Uterus (tissue), 4 donors: ENCODE data around the gene STOML1. TPM values are rescaled to one million over a fixed set of nuclear protein-coding genes. Genes with fewer than 3 reads are reported as not detected.

Source experiments
- DNase-seq, 2 donors: peaks; one replicate each; pipeline ENCODE4 v3.0.0-alpha.2; 2019 to 2020
- H3K27ac ChIP-seq, 2 donors: fragments of 200-600 bp; sonication (generic); 1 replicate in 1 of 2; 2 replicates in 1 of 2; pipeline ENCODE4 v1.5.1; 2016 to 2018
- H3K27me3 ChIP-seq, 2 donors: fragments of 200-600 bp; sonication (generic); one replicate each; pipeline ENCODE4 v1.5.1; 2018 to 2019; ENCODE audit warnings: control low read depth in 1 of 2
- H3K36me3 ChIP-seq, 2 donors: fragments of 200-600 bp; sonication (generic); one replicate each; pipeline ENCODE4 v1.5.1; 2019; ENCODE audit warnings: control low read depth in 1 of 2
- H3K4me1 ChIP-seq, 2 donors: fragments of 200-600 bp; sonication (generic); one replicate each; pipeline ENCODE4 v1.5.1; 2018 to 2019; ENCODE audit warnings: control low read depth in 1 of 2
- H3K4me3 ChIP-seq, 2 donors: fragments of 200-600 bp; sonication (generic); 1 replicate in 1 of 2; 2 replicates in 1 of 2; pipeline ENCODE4 v1.5.1; 2018 to 2019; ENCODE audit warnings: mild to moderate bottlenecking in 1 of 2
- H3K9me3 ChIP-seq, 2 donors: fragments of 200-600 bp; sonication (generic); one replicate each; pipeline ENCODE4 v1.5.1; 2019; ENCODE audit warnings: control low read depth in 1 of 2
- POLR2A ChIP-seq, 2 donors: fragments of 450-650 bp; IDR thresholded peaks; one replicate each; pipeline ENCODE4 v1.6.1; 2016; ENCODE audit warnings: antibody characterized with exemption in 2 of 2, mild to moderate bottlenecking in 1 of 2, moderate library complexity in 1 of 2
- intact Hi-C: fragments of 100-400 bp; cut with DNase I; formaldehyde crosslinking; loops from one replicate; pipeline ENCODE4 v1.15.1; 2023; ENCODE audit warnings: low total_unique reads
- total RNA-seq, 4 donors: library from RNA; depleted of rRNA in 3 of 4; stranded (reverse); fragments of >200 nt in 3 of 4; gene quantifications; one replicate each; pipeline versions ENCODE4 v1.1.0 to v1.2.4, GENCODE V29; 2014 to 2023
- TF ChIP-seq, protein P1 (sequence below), 4 experiments: fragments of 200-600 bp in 2 of 4; fragments of 450-650 bp in 2 of 4; sonication (generic) in 2 of 4; IDR thresholded peaks; one replicate each; pipeline ENCODE4 v1.5.1; 2016 to 2019; ENCODE audit warnings: antibody characterized with exemption in 4 of 4, mild to moderate bottlenecking in 2 of 4, moderate library complexity in 1 of 4
- donor health status: DM: yes; HTN: yes; CAD: no.

STOML1 gene
- total RNA-seq, 4 donors from 2014 or later: 4.4 to 16.6 (median 8.3) TPM

DNA sequence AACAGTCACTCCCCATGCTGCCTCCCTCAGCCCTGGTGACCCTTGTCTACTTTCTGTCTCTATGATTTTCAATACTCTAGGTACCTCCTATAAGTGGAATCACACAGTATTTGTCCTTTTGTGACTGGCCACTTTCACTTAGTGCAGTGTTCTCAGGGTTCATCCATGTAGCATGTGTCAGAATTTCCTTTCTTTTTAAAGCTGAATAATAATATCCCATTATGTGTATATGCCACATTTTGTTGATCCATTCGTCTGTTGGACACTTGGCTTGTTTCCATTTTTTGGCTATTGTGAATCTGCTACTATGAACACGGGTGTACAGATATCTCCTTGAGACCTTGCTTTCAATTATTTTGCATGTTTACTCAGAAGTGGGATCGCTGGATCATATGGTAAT lies 36.6 kb upstream of the STOML1 start:
- Histone ChIP-seq H3K27ac (peak overlapping the region; percentile 45 to 46), H3K27me3 (no peaks in the 10 kb centered on the region), H3K36me3 (no peaks in the 10 kb centered on the region), H3K4me1 (peaks cover 0 to 7% of the 10 kb centered on the region in 2 donors), H3K4me3 (no peak overlapping the region), H3K9me3 (no peaks in the 10 kb centered on the region)
- no peak for DNase-seq
- no peak for TF ChIP-seq POLR2A (IDR thresholded peaks at IDR 0.05)
- TF ChIP-seq, protein P1, sequence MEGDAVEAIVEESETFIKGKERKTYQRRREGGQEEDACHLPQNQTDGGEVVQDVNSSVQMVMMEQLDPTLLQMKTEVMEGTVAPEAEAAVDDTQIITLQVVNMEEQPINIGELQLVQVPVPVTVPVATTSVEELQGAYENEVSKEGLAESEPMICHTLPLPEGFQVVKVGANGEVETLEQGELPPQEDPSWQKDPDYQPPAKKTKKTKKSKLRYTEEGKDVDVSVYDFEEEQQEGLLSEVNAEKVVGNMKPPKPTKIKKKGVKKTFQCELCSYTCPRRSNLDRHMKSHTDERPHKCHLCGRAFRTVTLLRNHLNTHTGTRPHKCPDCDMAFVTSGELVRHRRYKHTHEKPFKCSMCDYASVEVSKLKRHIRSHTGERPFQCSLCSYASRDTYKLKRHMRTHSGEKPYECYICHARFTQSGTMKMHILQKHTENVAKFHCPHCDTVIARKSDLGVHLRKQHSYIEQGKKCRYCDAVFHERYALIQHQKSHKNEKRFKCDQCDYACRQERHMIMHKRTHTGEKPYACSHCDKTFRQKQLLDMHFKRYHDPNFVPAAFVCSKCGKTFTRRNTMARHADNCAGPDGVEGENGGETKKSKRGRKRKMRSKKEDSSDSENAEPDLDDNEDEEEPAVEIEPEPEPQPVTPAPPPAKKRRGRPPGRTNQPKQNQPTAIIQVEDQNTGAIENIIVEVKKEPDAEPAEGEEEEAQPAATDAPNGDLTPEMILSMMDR (IDR thresholded peaks at IDR 0.05): no peak
- intact Hi-C loops: no loop called here

DNA sequence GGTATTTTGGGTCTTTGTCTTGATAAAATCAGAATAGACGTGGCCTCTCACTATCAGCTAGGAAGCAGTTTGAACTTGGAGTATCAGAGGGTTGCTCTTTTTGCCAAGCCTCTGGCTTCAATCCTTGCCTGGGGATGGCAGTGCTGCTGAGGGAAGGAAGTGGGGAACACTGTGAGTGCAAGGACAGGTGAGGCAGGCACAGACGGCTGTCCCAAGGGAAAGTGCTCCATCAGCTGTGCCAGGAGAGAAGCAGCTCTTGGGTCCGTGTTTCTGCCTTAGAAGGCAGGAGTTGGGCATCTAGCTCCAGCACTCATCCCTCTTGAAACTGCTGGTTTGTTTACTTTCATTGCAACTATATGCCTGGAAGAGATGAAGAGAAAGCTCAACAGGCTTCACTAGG lies 35.6 kb upstream of the STOML1 start:
- Histone ChIP-seq H3K27ac (peak overlapping the region; percentile 45 to 46), H3K27me3 (no peaks in the 10 kb centered on the region), H3K4me1 (peaks cover 0 to 7% of the 10 kb centered on the region in 2 donors), H3K36me3 (no peaks in the 10 kb centered on the region), H3K4me3 (no peak overlapping the region), H3K9me3 (no peaks in the 10 kb centered on the region)
- TF ChIP-seq POLR2A (IDR thresholded peaks at IDR 0.05): no peak
- TF ChIP-seq, protein P1 (IDR thresholded peaks at IDR 0.05): no peak
- no peak for DNase-seq
- intact Hi-C loops: no loop called here

DNA sequence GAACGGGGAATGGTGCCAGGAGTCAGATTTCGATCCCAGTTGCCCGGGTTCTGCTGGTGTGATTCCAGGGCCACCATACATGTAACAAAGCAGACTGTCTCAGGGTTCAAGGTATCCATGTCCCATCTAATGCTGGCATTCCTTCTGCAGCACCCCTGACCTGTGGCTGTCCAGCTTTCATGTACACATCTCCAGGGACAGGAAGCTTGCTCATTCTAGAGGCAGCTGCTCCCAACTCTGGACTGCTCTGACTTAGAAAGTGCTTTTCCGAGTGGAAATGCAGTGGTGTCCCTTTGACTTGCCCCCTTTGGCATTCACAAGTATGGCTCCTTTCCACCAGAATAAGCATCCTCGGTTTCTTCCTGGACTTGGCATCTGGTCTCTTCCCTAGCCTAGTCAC lies 33.3 kb upstream of the STOML1 start:
- Histone ChIP-seq H3K36me3 (no peaks in the 10 kb centered on the region), H3K9me3 (no peaks in the 10 kb centered on the region), H3K27me3 (no peaks in the 10 kb centered on the region), H3K4me3 (no peak overlapping the region), H3K4me1 (peaks cover 0 to 7% of the 10 kb centered on the region in 2 donors), H3K27ac (peak overlapping the region in 1 of 2 donors; percentile 10)
- no peak for TF ChIP-seq POLR2A (IDR thresholded peaks at IDR 0.05)
- TF ChIP-seq, protein P1 (IDR thresholded peaks at IDR 0.05): no peak
- DNase-seq: no peak
- intact Hi-C loops: no loop called here

DNA sequence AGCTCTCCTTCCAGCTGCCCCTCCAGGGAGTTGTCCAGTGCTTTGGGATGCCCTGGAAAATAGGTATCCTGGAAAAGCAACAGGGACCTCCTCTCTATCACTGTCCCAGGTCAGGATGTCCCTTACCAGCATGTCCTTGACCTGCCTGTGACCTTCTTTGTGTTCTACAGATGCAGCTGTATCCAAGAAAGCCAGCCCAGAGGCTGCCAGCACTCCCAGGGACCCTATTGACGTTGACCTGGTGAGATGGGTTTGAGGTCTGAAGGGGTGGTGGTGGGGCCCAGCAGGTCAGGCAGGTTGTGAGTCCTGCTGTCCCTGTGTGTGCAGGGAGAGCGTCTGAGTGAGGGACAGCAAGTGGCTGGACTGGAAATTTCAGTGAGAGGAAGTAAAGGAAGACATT lies 32.6 kb upstream of the STOML1 start:
- intact Hi-C loops: no loop called here
- Histone ChIP-seq H3K9me3 (no peaks in the 10 kb centered on the region), H3K27ac (peak overlapping the region; percentile 9 to 17), H3K4me3 (no peak overlapping the region), H3K27me3 (no peaks in the 10 kb centered on the region), H3K4me1 (peaks cover 0 to 7% of the 10 kb centered on the region in 2 donors), H3K36me3 (no peaks in the 10 kb centered on the region)
- TF ChIP-seq, protein P1 (IDR thresholded peaks at IDR 0.05): no peak
- no peak for TF ChIP-seq POLR2A (IDR thresholded peaks at IDR 0.05)
- no peak for DNase-seq

DNA sequence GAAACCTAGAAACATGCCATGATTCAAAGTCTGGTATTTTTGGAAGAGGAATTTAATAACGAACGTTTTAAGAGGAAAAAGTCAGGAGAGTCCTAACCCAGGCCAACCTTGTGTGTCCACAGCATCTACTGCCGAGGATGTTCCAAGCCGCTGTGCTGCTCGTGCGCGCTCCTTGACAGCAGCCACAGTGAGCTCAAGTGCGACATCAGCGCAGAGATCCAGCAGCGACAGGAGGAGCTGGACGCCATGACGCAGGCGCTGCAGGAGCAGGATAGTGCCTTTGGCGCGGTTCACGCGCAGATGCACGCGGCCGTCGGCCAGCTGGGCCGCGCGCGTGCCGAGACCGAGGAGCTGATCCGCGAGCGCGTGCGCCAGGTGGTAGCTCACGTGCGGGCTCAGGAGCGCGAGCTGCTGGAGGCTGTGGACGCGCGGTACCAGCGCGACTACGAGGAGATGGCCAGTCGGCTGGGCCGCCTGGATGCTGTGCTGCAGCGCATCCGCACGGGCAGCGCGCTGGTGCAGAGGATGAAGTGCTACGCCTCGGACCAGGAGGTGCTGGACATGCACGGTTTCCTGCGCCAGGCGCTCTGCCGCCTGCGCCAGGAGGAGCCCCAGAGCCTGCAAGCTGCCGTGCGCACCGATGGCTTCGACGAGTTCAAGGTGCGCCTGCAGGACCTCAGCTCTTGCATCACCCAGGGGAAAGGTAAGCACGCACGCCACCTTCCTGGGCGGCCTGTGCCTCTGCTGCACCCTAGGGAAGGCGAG lies 30.8 kb upstream of the STOML1 start:
- intact Hi-C loops: no loop called here
- H3K4me1 ChIP-seq: peaks cover 0 to 4% of the 10 kb centered on the region in 2 donors
- no peak for TF ChIP-seq POLR2A (IDR thresholded peaks at IDR 0.05)
- TF ChIP-seq, protein P1 (IDR thresholded peaks at IDR 0.05): no peak
- no peak overlapping the region for H3K27ac ChIP-seq
- DNase-seq: no peak
- no peaks in the 10 kb centered on the region for H3K9me3 ChIP-seq
- no peaks in the 10 kb centered on the region for H3K27me3 ChIP-seq
- H3K4me3 ChIP-seq: no peak overlapping the region
- no peaks in the 10 kb centered on the region for H3K36me3 ChIP-seq
